Bone marrow (tissue), 2 donors: ENCODE data around the gene KRTAP27-1.

Source experiments
- DNase-seq, 2 donors: peaks; one replicate each; lab custom pipeline; 2025; lab: John Stamatoyannopoulos, UW

Gene KRTAP27-1, protein sequence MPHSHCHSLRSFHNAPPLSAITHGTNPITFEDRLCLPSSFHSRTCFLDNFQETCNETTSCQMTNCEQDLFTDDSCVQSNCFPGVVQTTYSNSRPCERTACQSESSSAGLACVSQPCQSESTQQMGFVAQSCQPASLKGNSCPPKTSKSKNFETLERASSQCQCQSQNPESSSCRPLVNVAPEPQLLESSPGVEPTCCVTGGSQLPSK

DNA sequence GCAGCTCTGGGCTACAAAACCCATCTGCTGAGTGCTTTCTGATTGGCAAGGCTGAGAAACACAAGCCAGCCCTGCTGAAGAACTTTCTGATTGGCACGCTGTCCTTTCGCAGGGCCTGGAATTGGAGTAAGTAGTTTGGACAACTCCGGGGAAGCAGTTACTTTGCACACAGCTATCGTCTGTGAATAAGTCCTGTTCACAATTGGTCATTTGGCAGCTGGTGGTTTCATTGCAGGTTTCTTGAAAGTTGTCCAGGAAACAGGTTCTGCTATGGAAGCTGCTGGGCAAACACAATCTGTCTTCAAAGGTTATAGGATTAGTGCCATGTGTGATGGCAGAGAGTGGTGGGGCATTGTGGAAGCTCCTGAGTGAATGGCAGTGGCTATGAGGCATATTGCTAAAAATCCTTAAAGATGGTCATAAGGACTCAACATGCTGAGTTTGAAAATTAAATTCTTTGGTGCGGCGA is at the start of gene KRTAP27-1:
TSS of gene KRTAP27-1 (minus strand) at position 419 of the 469 bp plus-strand sequence. CDS start at position 393, 26 bp downstream.
- no peak for DNase-seq

DNA sequence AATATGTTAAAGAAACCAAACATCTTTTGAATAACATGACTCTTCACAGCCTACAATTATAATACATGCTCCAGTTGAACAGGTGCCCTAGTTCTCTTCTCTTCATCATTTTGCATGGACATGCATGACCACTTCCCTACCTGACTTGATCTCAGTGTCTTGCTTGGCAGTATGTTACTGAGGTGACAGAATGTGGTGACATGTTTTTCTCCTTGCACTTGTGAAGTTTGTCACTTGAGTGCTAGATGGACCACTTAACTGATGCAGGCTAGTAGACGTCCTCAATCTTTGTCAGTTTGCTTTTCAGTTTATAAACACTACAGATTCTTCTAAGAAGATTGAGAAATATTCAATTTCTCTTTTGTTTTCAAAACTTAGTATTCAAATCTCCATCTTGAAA is 44.7 kb upstream of the KRTAP27-1 start:
- DNase-seq = no peak

DNA sequence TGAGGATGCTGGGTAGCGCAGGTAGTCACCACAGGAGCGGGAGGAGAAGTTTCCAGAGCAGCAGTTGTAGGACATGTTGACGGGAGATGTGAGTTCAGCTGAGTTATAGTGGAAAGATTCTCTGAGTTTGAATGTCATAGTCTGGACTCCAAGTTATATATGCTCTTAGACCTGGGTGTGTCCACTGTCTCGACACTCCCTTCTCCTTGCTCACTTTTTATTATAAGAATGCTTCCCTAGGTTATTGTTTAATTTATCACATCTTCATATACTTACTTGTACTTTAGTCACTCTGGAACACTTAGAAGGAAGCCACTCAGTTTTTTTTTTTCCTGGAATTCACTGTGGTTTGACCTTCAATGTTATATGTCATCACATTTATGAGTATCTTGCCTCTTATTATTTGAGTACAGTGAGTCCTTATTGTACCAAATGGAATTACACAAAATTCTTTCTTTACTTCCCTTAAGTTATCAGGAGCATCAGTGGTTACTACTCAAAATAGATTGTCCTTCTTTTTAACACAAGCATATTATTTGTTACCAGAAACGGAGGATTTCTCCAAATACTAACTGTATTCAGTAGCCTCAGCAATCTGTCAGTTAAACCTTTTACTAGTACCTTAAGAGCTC is 34.8 kb upstream of the KRTAP27-1 start, which contains the start of gene KRTAP13-2:
TSS of gene KRTAP13-2 (minus strand) at position 133 of the 632 bp plus-strand sequence. CDS start at position 75, 58 bp downstream.
- DNase-seq = no peak

DNA sequence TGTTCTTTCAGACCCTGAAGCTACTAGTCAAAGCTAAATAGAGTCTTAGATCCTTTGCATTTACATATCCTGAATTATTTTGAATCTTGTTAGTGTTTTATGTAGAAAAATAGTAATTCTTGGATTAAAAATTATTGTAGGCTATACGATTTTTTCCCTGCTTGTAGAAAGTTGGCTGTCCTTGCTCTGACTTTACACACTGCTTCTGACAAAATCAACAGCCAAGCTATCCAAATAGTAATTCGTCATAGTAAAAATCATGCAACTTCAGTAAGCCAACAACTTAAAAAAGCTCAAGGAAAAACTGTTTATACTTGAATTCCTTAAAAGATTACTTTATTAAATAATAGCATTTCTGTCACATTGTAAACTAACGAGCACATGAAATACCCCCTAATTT is 18.4 kb upstream of the KRTAP27-1 start:
- DNase-seq = no peak

DNA sequence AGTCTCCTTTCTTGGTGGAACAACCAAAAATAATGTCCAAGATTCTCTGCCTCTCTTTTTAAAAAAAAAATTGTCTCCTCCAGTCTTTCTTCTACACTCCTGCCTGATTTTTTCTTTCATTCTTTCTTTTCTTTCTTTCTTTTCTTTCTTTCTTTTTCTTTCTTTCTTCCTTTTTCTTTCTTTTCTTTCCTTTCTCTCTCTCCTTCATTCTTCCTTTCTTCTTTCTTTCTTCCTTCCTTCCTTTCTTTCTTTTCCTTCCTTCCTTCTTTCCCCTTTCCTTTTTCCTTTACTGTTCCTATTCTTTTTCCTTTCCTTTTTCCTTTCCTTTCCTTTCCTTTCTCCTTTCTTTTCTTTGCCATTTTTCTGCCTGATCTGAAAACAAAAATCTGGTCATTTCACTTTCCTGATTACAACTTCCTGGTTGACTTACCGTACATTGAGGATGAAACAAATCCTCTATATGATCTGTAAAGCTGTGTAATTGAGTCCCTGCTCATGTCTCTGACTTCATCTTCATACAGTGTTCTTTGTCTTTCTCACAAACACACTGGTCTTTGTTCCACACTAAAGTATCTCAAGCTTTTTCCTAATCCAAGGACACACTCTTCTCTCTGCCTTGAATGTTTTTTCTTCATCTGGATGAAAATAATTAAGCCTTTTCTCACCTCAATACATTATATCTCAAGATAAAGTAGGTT is 17.0 kb upstream of the KRTAP27-1 start:
- no peak for DNase-seq

DNA sequence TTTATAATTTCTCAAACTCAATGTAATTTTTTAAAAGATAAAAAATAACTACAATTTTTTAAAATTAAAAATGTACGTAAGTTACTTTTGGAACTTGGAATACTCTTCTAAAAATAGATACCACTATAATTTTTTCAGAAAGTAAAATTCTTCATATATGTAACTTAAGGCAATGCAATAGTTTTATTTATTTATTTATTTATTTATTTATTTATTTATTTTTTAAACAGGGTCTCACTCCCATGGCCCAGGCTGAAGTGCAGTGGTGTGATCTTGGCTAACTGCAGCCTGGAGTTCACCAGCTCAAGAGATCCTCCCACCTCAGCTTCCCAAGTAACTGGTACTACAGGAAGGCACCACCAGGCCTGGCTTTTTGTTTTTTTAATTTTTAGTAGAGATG is 14.0 kb upstream of the KRTAP27-1 start:
- no peak for DNase-seq

DNA sequence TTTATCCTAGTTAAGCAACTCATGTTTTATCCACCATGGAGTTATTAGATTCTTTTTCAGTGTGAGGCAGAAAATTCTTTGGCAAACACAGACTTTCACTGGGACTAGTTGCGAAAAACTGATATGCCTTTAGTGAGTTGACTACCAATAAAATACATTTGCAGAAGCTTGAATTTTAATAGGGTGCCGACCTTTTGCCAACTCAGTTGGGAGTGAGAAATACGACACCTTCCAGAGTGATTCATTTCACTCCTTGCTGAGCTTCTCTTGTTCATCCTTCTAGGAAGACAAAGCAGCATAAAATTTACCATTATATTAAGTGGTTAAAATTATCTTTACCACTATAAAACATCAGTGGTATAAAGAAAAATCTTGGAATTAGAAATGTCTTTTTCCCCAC is 12.1 kb upstream of the KRTAP27-1 start:
- no peak for DNase-seq

DNA sequence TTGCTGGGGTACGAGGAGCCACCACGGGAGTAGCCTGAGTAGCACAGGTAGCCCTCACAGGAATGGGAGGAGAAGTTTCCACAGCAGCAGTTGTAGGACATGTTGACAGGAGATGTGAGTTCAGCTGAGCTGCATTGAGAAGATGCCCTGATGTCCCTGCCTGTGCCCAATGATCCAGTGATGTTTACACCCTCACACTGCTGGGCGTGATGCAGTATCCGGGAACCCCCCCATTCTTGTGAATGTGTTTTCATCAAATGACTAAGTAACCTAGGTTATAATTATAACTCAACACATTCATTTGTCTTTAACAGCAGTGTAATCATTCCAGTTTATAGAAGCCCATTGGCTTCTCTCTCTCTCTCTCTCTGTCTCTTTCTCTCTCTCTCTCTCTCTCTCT is 11.0 kb upstream of the KRTAP27-1 start, which contains the start of gene KRTAP23-1:
TSS of gene KRTAP23-1 (minus strand) at position 101 of the 400 bp plus-strand sequence. CDS start at position 101, 0 bp downstream.
- no peak for DNase-seq

DNA sequence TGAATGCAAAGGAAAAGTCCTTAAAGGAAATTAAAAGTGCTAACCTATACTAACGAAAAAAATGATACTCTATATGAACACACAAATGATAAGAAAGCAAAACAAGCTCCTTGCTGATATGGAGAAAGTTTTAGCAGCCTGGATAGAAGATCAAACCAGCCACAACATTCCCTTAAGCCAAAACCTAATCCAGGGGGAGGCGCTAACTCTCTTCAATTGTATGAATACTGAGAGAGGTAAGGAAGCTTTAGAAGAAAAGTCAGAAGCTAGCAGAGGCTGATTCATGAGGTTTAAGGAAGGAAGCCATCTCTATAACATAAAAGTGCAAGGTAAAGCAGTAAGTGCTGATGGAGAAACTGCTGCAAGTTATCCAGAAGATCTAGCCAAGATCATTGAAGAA is 7.5 kb upstream of the KRTAP27-1 start:
- no peak for DNase-seq

DNA sequence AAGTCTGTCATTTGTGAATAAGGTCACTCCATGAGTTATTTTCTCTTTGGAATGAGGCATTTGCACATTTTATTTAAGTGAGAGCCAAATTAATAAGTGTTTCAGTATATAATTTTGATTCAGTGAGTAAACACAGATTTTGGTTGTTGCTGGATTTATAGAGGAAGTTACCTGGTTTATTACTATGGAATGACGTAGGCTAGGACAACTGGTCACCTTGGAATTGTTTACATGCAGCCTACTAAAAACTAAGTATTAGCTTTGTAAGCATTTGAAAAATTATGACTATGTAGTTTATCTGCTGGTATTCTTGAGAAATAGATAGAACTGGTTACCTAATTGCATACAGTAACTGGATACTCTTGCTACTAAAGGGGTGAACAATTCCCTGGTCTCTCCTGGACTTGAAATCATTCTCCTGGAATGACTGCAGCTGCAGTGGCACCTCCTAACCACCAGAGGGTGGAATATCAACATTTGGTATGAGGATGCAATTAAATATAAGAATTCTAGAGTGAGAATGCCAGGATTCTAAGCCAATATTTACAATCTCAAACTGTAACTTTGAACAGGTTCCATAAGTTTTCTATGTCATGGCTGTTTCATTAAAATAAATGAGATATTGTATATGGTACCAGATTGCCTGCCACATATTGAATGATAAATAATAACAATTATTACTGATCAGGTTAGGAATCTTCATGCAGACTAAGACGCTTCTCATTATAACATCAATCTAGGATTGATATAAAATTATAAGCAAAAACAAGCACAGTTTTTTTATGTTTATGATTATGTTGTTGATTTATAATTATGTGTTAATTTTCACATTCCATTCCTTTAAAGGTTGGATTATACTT is 3.5 kb upstream of the KRTAP27-1 start:
- DNase-seq = no peak

DNA sequence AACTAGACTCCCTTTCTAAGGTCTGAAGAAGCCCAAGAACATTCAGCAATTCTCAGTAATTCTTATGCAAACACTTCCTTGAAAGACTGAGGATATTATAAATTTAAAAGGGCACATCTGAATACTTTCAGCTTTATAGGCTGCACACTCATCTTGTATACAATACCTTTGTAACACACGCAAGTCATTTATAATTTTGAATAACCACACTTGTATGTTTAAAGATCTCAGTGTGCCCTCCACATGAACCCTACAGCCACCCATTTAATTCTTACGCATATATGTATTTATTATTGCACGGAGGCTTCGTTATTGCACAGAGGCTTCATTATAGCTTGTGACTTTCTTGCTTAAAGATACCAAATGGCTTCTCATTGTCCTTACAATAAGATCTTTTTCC is 1.2 kb upstream of the KRTAP27-1 start:
- no peak for DNase-seq

DNA sequence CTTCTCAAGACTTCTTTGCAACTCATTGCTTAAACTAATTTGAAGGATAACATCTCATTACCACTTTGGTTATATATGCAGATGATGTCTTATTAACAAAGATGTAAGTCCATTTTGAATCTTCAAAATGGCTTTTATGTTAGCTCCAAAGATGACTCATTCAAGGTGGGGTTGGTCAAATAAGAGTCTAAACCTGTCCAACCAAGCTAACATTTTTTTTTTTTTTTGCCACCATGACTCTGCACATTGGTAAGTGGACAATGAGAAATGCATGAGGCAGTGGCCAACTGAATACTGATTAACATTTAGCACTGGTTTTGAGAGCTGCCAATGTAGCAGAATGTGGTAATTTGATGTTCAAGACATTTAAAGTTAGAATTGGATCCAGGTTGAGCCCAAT is 278 bp upstream of the KRTAP27-1 start:
- no peak for DNase-seq

DNA sequence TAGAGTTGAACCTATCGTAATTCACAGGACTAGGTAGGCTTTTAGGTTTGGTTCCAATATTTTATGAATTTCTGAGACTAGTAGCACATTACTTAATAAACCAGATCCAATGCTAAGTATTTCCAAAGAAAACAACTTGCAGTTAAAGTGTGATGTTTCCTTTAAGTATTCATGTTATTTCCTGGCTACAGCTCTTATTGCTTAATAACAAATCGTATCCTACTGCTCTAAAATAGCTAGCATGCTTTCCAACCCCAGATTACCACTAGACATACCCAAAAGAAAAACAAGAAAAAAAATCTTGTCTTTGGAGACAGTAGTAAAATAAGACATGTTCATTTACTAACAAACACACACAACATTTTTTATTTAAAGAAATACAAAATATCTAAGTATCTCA is 898 bp downstream of the KRTAP27-1 start:
- DNase-seq = no peak

DNA sequence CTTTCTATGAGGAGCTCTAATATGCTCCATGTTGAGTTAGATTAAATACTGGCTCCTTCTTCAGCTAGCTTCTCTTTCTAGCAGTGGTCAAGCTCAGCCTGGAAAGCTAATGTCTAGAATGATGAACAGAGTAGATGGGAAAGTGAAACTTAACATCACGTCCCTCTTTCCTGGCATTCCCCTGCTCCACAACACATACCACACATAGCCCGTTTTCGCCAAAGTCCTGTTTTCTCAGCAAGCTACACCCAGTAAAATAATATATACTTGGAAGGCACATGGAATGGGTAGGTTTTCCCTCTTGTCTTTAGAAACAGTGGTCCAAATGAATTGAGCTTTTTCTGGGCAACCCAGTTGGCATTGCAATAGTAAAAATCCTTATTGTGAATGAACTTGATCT is 3.8 kb downstream of the KRTAP27-1 start:
- no peak for DNase-seq

DNA sequence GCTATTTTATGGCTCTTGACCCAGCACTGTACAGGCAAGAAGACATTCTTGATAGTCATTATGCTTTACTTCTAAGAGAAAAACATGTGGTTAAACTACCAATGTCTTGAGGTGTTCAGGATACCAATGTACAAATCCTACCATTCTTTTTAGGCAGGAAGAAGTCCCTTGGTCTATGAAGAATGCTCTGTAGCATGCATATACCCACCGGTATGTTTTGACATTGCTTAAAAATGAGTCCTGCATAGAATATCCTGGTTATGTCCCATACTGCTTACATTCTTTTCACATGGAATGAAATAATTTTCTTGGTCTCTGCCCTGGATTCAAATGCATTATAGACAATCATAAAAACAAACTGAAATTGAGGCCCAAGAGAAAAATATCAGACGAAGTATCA is 4.8 kb downstream of the KRTAP27-1 start:
- DNase-seq = no peak

DNA sequence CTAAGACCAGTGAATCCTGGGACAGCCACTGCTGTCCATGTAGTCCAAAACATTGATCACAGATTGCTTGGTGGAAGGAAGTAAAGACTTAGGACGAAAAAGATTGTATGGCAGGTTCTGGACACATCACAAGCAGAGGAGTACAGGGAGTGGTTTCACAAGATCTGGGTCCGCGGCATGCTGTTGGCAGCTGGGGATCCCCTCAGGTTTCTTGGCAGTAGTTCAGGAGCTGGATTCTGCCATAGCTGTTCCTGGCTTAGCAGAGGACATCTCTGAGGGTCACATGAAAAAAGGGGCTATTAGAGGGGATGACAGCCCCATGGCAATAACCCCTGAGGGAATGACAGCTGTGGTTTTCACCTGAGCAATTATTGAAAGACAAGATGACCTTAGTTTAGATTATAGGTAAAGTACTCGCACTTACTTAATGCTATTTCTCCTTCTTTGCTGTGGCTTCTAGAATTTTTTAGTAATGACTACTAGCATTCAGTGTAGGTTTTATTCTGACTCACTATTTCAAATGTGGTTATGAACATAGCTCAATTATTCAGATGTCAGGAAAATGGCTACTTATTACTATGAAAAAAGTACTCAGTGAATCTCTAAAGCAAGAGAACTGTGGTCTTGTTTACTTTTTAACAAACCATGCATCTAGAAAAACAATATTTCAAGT is 8.2 kb downstream of the KRTAP27-1 start:
- DNase-seq = no peak

DNA sequence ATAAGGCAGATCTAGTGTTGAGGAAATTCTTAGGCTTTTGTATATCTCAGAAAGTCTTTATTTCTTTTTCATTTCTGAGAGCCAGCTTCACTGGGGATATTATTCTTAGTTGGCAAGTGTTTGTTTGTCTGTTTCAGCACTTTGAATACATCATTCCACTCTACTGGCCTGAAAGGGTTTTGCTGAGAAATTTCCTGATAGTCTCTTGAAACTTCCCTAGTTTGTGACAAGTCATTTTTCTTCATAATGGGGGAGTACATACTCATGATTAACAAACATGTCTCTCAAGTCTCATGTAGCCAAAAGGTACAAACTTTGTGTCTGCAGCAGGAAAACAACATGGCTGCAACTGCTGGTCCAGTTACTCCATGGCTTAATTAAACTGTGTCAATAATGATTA is 11.1 kb downstream of the KRTAP27-1 start:
- no peak for DNase-seq

DNA sequence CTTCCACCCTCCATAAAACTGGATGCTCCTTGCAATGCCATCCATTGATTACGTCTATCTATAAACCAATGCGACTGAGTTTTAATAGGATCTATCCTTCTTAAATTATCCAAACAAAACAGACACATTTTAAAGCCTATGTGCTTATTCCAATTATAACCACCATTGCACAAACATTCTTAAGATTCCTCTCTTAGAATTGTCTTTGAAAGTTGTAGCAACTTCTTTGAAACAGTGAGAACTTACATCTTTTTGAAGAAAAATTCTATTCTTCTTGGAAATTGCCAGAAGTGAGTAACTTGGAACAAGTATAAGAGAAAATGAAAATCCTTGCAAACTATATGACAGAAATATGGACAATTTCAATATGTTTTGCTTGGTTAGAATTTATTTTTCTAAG is 17.3 kb downstream of the KRTAP27-1 start, which contains the start of gene KRTAP26-1:
TSS of gene KRTAP26-1 (minus strand) at position 101 of the 400 bp plus-strand sequence. CDS start 280 bp downstream, outside the sequence.
- DNase-seq = no peak

DNA sequence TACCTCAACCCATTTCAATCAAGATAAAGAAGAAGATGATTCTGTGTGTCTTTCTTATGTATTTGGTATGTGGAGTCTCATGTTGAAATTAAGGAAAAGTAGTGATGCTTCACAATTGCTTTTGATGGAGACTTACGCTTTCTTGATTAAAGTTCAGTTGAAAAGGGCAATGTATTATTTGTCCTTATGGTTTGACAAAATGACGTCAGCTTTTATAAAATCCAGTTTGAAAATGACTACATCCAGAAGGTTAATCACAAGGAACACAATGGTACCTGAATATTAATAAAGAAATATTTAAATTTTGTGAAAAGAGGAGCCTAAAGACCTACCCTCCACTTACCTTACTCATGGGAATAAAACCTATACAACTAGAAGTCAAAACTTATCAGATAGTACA is 21.8 kb downstream of the KRTAP27-1 start:
- DNase-seq = no peak

DNA sequence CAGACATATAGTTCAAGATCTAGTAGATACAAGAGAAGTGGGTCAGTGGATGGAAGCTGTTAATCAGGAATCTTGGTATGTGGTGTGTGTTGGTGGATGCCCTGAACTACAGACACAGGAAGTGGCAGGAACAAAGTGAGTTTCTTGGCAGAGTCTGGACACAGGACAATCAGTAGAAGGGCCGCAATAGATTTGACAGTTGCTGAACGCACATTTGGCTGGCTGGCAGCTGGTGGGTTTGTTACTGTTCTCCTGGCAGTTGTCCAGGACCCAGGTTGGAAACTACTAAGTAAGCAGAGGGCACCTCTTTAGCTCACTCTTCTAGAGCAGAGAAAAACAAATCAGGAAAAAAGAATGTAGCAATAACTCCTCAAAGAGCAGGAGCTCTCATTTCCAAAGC is 30.6 kb downstream of the KRTAP27-1 start:
- DNase-seq = no peak

DNA sequence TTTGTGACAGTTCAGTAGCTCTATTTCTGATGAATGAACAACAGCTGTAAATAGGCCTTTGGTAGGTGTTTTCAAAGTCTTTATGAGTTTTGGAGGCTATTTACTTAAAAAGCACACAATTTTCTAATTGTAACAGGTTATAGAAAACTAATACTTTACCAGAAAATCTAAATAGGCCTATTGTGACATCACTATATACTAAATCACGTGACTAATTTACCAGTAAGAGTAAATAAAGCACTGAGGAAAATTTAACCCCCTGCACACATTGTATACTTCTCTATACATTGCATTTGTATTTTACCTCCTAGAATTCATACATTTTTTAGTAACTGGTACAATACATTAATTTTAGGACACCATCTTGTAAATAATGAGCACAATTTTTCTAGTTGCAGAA is 32.4 kb downstream of the KRTAP27-1 start:
- no peak for DNase-seq
